GM23338 (cell line): ENCODE results near the gene C1orf74. TPM values are rescaled to one million over a fixed set of nuclear protein-coding genes. Genes with fewer than 3 reads are reported as not detected.

Experiments
- ATAC-seq: fragments of 200-7000 bp; cut with Tn5 transposase; 3 replicates; pipeline ENCODE4 v1.9.1; 2020
- DNase-seq: peaks from one replicate; pipeline ENCODE4 v3.0.0-alpha.2; 2015; ENCODE audit warnings: low spot score
- H2AFZ ChIP-seq: fragments of 200-600 bp; sonication (generic); 2 replicates; pipeline ENCODE4 v1.8.0; 2016; ENCODE audit warnings: antibody characterized with exemption, mild to moderate bottlenecking, moderate library complexity
- H3F3A ChIP-seq: fragments of 200-600 bp; sonication (generic); replicated peaks from 2 replicates; pipeline ENCODE4 v1.8.0; 2017; ENCODE audit warnings: antibody characterized with exemption, mixed run types, low read depth
- H3K27ac ChIP-seq: fragments of 200-600 bp; sonication (generic); 2 replicates; pipeline ENCODE4 v1.6.1; 2016; ENCODE audit warnings: low read depth
- H3K27me3 ChIP-seq: fragments of 200-600 bp; sonication (generic); 2 replicates; pipeline ENCODE4 v1.8.0; 2016; ENCODE audit warnings: mild to moderate bottlenecking, mixed run types, moderate library complexity; ENCODE audit not compliant: insufficient read depth
- H3K36me3 ChIP-seq: fragments of 200-600 bp; sonication (generic); 2 replicates; pipeline ENCODE4 v1.8.0; 2016; ENCODE audit warnings: mild to moderate bottlenecking; ENCODE audit not compliant: insufficient read depth
- H3K4me1 ChIP-seq: fragments of 200-600 bp; sonication (generic); 2 replicates; pipeline ENCODE4 v1.8.0; 2016; ENCODE audit warnings: mild to moderate bottlenecking, moderate library complexity; ENCODE audit not compliant: insufficient read depth
- H3K4me2 ChIP-seq: fragments of 200-600 bp; sonication (generic); 2 replicates; pipeline ENCODE4 v1.7.1; 2017; ENCODE audit warnings: mixed run types
- H3K4me3 ChIP-seq: fragments of 200-600 bp; sonication (generic); 2 replicates; pipeline ENCODE4 v1.6.1; 2016; ENCODE audit warnings: mixed run types
- H3K79me2 ChIP-seq: fragments of 200-600 bp; sonication (generic); replicated peaks from 2 replicates; pipeline ENCODE4 v1.8.0; 2017; ENCODE audit warnings: mild to moderate bottlenecking; ENCODE audit not compliant: insufficient read depth
- H3K9me2 ChIP-seq: fragments of 200-600 bp; sonication (generic); 2 replicates; pipeline ENCODE4 v1.8.0; 2017; ENCODE audit not compliant: insufficient read depth
- H4K20me1 ChIP-seq: fragments of 200-600 bp; sonication (generic); replicated peaks from 2 replicates; pipeline ENCODE4 v1.8.0; 2017; ENCODE audit warnings: mild to moderate bottlenecking; ENCODE audit not compliant: insufficient read depth
- H3K27ac Mint-ChIP-seq: 2 replicates; pipeline ENCODE4 v1.8.0; 2020; ENCODE audit warnings: inconsistent platforms, mild to moderate bottlenecking, moderate library complexity, mixed read lengths
- H3K27me3 Mint-ChIP-seq: 3 replicates; pipeline ENCODE4 v1.8.0; 2022; ENCODE audit warnings: low read depth, mild to moderate bottlenecking, moderate library complexity, mixed read lengths, inconsistent platforms; ENCODE audit not compliant: insufficient read depth, poor library complexity
- H3K36me3 Mint-ChIP-seq: 3 replicates; pipeline ENCODE4 v1.8.0; 2021; ENCODE audit warnings: low read depth, mild to moderate bottlenecking, inconsistent platforms, moderate library complexity, mixed read lengths
- H3K4me1 Mint-ChIP-seq: 3 replicates; pipeline ENCODE4 v1.8.0; 2020; ENCODE audit warnings: mild to moderate bottlenecking, inconsistent platforms, mixed read lengths
- H3K4me3 Mint-ChIP-seq: 3 replicates; pipeline ENCODE4 v1.8.0; 2021; ENCODE audit warnings: moderate library complexity, mild to moderate bottlenecking, inconsistent platforms, mixed read lengths
- H3K9me3 Mint-ChIP-seq: 3 replicates; pipeline ENCODE4 v1.8.0; 2020; ENCODE audit warnings: moderate library complexity, mild to moderate bottlenecking, inconsistent platforms, mixed read lengths
- CREB1 ChIP-seq: fragments of 250-450 bp; sonication (Bioruptor Pico); IDR thresholded peaks from 2 replicates; pipeline ENCODE4 v1.5.0; 2020; ENCODE audit warnings: low read depth, mild to moderate bottlenecking, moderate library complexity
- EZH2 ChIP-seq: fragments of 200-600 bp; sonication (generic); IDR thresholded peaks from one replicate; pipeline ENCODE4 v1.8.0; 2017; ENCODE audit warnings: antibody characterized with exemption, mild to moderate bottlenecking, low read depth; ENCODE audit not compliant: unreplicated experiment
- EZH2phosphoT487 ChIP-seq: fragments of 200-600 bp; sonication (generic); IDR thresholded peaks from one replicate; pipeline ENCODE4 v1.8.1; 2018; ENCODE audit warnings: antibody characterized with exemption; ENCODE audit not compliant: unreplicated experiment
- JUNB ChIP-seq: IDR thresholded peaks from one replicate; pipeline ENCODE4 v1.6.1; 2016; ENCODE audit warnings: antibody characterized with exemption; ENCODE audit not compliant: unreplicated experiment
- NANOG ChIP-seq: IDR thresholded peaks from 2 replicates; pipeline ENCODE4 v1.6.1; 2016; ENCODE audit warnings: antibody characterized with exemption, borderline replicate concordance
- POLR2AphosphoS5 ChIP-seq: IDR thresholded peaks from 2 replicates; pipeline ENCODE4 v1.6.1; 2016; ENCODE audit warnings: antibody characterized with exemption, low read depth
- STAT1 ChIP-seq: IDR thresholded peaks from one replicate; pipeline ENCODE4 v1.6.1; 2016; ENCODE audit warnings: antibody characterized with exemption; ENCODE audit not compliant: unreplicated experiment
- ZNF114 ChIP-seq: fragments of 250-450 bp; sonication (Bioruptor Pico); IDR thresholded peaks from 2 replicates; pipeline ENCODE4 v1.5.0; 2020; ENCODE audit warnings: mild to moderate bottlenecking, moderate library complexity
- ZNF331 ChIP-seq: fragments of 250-450 bp; sonication (Bioruptor Pico); IDR thresholded peaks from 2 replicates; pipeline ENCODE4 v1.5.0; 2020; ENCODE audit warnings: low read depth, mild to moderate bottlenecking, moderate library complexity
- polyA plus RNA-seq: library from polyadenylated mRNA; unstranded; fragments of >200 nt; fragmentation: Nextera tagmentation; extraction: Ambion mirVana; gene quantifications from 2 replicates; pipeline ENCODE4 v1.2.1, GENCODE V29; 2016
- total RNA-seq: library from RNA; depleted of rRNA; stranded (reverse); fragments of >200 nt; shearing (Covaris generic); gene quantifications from 2 replicates; pipeline ENCODE4 v1.2.3, GENCODE V29; 2014
- TF ChIP-seq, protein P1 (sequence below), 2 experiments: fragments of 200-600 bp in 1 of 2; sonication (generic) in 1 of 2; conservative IDR thresholded peaks; 2 replicates each; pipeline versions ENCODE4 v1.5.1 to v1.6.1; 2016 to 2017; ENCODE audit warnings: antibody characterized with exemption in 2 of 2, low read depth in 2 of 2, mild to moderate bottlenecking in 2 of 2, moderate library complexity in 1 of 2
- TF ChIP-seq, protein P2 (sequence below): IDR thresholded peaks from 2 replicates; pipeline ENCODE4 v1.6.1; 2016; ENCODE audit warnings: antibody characterized with exemption
- TF ChIP-seq, protein P3 (sequence below): fragments of 250-450 bp; sonication (Bioruptor Pico); IDR thresholded peaks from 2 replicates; pipeline ENCODE4 v1.5.0; 2020; ENCODE audit warnings: mild to moderate bottlenecking, moderate library complexity
- TF ChIP-seq, protein P4 (sequence below): IDR thresholded peaks from one replicate; pipeline ENCODE4 v1.6.1; 2018; ENCODE audit warnings: antibody characterized with exemption; ENCODE audit not compliant: unreplicated experiment

Gene C1orf74
- total and polyA plus RNA-seq, 2 experiments from 2014 or later, result 2.8 to 3.9 TPM

DNA sequence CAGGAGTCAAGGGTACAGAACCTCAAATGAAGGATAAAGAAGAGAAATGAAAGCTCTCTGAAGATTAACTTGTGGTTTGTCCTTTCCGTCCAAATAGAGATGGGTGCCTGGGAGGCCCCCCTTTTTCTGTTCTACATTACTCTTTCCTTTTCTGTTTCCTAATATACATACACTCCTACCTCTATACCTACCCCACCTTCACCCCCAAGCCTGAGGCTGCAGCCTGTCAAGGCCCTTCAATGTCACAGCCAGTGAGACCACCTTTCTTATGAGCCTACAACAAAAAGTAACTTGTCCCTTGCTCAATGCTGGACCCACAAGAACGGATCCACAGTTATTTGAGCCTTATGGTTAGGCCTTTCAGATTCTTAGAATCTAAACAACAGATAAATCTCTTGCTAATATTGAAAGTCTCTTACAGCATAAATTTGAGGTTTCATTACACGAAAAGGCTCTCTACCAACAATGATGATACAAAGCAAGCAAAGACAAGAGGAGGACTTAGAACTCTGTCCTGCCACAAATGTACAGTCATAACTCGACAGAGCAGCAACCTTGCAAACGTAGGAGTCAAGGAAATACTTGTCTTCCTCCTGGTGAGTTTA is 32.6 kb downstream of the C1orf74 start:
- Histone ChIP-seq H3K79me2 (no peaks in the 10 kb centered on the region), H3K36me3 (no peaks in the 10 kb centered on the region), H3K9me2 (no peaks in the 10 kb centered on the region), H3F3A (no peaks in the 10 kb centered on the region), H2AFZ (no peak overlapping the region), H3K4me1 (peaks cover 4% of the 10 kb centered on the region; the same call in 1 of the 2 replicates), H3K4me3 (no peak overlapping the region), H4K20me1 (no peaks in the 10 kb centered on the region), H3K27me3 (peaks cover 19% of the 10 kb centered on the region), H3K27ac (no peak overlapping the region), H3K4me2 (no peak overlapping the region)
- Mint-ChIP-seq H3K4me3 (no peak overlapping the region), H3K27me3 (peaks cover 1% of the 10 kb centered on the region), H3K27ac (no peak overlapping the region), H3K4me1 (peaks cover 10% of the 10 kb centered on the region), H3K36me3 (no peaks in the 10 kb centered on the region), H3K9me3 (no peaks in the 10 kb centered on the region)
- ATAC-seq (no peak), DNase-seq (no peak)
- TF ChIP-seq, protein P1, sequence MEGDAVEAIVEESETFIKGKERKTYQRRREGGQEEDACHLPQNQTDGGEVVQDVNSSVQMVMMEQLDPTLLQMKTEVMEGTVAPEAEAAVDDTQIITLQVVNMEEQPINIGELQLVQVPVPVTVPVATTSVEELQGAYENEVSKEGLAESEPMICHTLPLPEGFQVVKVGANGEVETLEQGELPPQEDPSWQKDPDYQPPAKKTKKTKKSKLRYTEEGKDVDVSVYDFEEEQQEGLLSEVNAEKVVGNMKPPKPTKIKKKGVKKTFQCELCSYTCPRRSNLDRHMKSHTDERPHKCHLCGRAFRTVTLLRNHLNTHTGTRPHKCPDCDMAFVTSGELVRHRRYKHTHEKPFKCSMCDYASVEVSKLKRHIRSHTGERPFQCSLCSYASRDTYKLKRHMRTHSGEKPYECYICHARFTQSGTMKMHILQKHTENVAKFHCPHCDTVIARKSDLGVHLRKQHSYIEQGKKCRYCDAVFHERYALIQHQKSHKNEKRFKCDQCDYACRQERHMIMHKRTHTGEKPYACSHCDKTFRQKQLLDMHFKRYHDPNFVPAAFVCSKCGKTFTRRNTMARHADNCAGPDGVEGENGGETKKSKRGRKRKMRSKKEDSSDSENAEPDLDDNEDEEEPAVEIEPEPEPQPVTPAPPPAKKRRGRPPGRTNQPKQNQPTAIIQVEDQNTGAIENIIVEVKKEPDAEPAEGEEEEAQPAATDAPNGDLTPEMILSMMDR (conservative IDR thresholded peaks at IDR 0.05; ENCODE audit: low read depth in 2 of 2), result no peak
- TF ChIP-seq, protein P2, sequence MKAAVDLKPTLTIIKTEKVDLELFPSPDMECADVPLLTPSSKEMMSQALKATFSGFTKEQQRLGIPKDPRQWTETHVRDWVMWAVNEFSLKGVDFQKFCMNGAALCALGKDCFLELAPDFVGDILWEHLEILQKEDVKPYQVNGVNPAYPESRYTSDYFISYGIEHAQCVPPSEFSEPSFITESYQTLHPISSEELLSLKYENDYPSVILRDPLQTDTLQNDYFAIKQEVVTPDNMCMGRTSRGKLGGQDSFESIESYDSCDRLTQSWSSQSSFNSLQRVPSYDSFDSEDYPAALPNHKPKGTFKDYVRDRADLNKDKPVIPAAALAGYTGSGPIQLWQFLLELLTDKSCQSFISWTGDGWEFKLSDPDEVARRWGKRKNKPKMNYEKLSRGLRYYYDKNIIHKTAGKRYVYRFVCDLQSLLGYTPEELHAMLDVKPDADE, result no peak
- TF ChIP-seq, protein P3, sequence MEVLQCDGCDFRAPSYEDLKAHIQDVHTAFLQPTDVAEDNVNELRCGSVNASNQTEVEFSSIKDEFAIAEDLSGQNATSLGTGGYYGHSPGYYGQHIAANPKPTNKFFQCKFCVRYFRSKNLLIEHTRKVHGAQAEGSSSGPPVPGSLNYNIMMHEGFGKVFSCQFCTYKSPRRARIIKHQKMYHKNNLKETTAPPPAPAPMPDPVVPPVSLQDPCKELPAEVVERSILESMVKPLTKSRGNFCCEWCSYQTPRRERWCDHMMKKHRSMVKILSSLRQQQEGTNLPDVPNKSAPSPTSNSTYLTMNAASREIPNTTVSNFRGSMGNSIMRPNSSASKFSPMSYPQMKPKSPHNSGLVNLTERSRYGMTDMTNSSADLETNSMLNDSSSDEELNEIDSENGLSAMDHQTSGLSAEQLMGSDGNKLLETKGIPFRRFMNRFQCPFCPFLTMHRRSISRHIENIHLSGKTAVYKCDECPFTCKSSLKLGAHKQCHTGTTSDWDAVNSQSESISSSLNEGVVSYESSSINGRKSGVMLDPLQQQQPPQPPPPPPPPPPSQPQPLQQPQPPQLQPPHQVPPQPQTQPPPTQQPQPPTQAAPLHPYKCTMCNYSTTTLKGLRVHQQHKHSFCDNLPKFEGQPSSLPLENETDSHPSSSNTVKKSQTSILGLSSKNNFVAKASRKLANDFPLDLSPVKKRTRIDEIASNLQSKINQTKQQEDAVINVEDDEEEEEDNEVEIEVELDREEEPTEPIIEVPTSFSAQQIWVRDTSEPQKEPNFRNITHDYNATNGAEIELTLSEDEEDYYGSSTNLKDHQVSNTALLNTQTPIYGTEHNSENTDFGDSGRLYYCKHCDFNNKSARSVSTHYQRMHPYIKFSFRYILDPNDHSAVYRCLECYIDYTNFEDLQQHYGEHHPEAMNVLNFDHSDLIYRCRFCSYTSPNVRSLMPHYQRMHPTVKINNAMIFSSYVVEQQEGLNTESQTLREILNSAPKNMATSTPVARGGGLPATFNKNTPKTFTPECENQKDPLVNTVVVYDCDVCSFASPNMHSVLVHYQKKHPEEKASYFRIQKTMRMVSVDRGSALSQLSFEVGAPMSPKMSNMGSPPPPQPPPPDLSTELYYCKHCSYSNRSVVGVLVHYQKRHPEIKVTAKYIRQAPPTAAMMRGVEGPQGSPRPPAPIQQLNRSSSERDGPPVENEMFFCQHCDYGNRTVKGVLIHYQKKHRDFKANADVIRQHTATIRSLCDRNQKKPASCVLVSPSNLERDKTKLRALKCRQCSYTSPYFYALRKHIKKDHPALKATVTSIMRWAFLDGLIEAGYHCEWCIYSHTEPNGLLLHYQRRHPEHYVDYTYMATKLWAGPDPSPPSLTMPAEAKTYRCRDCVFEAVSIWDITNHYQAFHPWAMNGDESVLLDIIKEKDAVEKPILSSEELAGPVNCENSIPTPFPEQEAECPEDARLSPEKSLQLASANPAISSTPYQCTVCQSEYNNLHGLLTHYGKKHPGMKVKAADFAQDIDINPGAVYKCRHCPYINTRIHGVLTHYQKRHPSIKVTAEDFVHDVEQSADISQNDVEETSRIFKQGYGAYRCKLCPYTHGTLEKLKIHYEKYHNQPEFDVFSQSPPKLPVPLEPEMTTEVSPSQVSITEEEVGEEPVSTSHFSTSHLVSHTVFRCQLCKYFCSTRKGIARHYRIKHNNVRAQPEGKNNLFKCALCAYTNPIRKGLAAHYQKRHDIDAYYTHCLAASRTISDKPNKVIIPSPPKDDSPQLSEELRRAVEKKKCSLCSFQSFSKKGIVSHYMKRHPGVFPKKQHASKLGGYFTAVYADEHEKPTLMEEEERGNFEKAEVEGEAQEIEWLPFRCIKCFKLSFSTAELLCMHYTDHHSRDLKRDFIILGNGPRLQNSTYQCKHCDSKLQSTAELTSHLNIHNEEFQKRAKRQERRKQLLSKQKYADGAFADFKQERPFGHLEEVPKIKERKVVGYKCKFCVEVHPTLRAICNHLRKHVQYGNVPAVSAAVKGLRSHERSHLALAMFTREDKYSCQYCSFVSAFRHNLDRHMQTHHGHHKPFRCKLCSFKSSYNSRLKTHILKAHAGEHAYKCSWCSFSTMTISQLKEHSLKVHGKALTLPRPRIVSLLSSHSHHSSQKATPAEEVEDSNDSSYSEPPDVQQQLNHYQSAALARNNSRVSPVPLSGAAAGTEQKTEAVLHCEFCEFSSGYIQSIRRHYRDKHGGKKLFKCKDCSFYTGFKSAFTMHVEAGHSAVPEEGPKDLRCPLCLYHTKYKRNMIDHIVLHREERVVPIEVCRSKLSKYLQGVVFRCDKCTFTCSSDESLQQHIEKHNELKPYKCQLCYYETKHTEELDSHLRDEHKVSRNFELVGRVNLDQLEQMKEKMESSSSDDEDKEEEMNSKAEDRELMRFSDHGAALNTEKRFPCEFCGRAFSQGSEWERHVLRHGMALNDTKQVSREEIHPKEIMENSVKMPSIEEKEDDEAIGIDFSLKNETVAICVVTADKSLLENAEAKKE (CRISPR knock-in tag), result no peak
- TF ChIP-seq STAT1 (no peak), POLR2AphosphoS5 (no peak), EZH2phosphoT487 (no peak), EZH2 (no peak), NANOG (no peak), JUNB (no peak), ZNF114 (CRISPR knock-in tag) (no peak), ZNF331 (CRISPR knock-in tag) (no peak), CREB1 (CRISPR knock-in tag) (no peak)
- TF ChIP-seq, protein P4, sequence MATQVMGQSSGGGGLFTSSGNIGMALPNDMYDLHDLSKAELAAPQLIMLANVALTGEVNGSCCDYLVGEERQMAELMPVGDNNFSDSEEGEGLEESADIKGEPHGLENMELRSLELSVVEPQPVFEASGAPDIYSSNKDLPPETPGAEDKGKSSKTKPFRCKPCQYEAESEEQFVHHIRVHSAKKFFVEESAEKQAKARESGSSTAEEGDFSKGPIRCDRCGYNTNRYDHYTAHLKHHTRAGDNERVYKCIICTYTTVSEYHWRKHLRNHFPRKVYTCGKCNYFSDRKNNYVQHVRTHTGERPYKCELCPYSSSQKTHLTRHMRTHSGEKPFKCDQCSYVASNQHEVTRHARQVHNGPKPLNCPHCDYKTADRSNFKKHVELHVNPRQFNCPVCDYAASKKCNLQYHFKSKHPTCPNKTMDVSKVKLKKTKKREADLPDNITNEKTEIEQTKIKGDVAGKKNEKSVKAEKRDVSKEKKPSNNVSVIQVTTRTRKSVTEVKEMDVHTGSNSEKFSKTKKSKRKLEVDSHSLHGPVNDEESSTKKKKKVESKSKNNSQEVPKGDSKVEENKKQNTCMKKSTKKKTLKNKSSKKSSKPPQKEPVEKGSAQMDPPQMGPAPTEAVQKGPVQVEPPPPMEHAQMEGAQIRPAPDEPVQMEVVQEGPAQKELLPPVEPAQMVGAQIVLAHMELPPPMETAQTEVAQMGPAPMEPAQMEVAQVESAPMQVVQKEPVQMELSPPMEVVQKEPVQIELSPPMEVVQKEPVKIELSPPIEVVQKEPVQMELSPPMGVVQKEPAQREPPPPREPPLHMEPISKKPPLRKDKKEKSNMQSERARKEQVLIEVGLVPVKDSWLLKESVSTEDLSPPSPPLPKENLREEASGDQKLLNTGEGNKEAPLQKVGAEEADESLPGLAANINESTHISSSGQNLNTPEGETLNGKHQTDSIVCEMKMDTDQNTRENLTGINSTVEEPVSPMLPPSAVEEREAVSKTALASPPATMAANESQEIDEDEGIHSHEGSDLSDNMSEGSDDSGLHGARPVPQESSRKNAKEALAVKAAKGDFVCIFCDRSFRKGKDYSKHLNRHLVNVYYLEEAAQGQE, result no peak
